CD4-positive, alpha-beta T cell (primary cell): ENCODE results near the gene ZIM2. TPM values are rescaled to one million over a fixed set of nuclear protein-coding genes. Genes with fewer than 3 reads are reported as not detected.

Experiments
- ATAC-seq: fragments of 200-7000 bp; cut with Tn5 transposase; one replicate; pipeline ENCODE4 v1.10.0; 2022; ENCODE audit warnings: mild to moderate bottlenecking; ENCODE audit not compliant: poor library complexity
- CTCF ChIA-PET: fragments of 350-600 bp; sonication (Branson Sonifier 250); formaldehyde crosslinking; loops from one replicate; lab custom pipeline; 2021; ENCODE audit warnings: antibody characterized with exemption, inconsistent platforms; lab: Charles Lee
- POLR2A ChIA-PET: fragments of 350-600 bp; sonication (Branson Sonifier 250); formaldehyde crosslinking; loops from one replicate; lab custom pipeline; 2021; ENCODE audit warnings: antibody characterized with exemption, inconsistent platforms; lab: Charles Lee
- DNase-seq, 14 experiments: peaks; one replicate each; pipeline ENCODE4 v3.0.0-alpha.2; 2013 to 2020; ENCODE audit warnings: mixed read lengths in 2 of 14
- H3K27ac ChIP-seq, 2 donors: one replicate each; pipeline versions ENCODE4 v1.5.1 to v1.7.0; 2013; ENCODE audit warnings: low read length in 2 of 2, low read depth in 1 of 2, mild to moderate bottlenecking in 1 of 2
- H3K27me3 ChIP-seq, 2 experiments: 1 replicate in 1 of 2; 2 replicates in 1 of 2; pipeline versions ENCODE4 v1.6.1 to v1.7.0; 2013; ENCODE audit warnings: low read length in 2 of 2, control low read depth in 1 of 2, mild to moderate bottlenecking in 1 of 2, moderate library complexity in 1 of 2; ENCODE audit not compliant: insufficient read depth in 2 of 2, control insufficient read depth in 1 of 2
- H3K36me3 ChIP-seq: one replicate; pipeline ENCODE4 v1.6.1; 2013; ENCODE audit warnings: low read length, control low read depth; ENCODE audit not compliant: insufficient read depth
- H3K4me1 ChIP-seq: one replicate; pipeline ENCODE4 v1.6.1; 2013; ENCODE audit warnings: low read length, control low read depth; ENCODE audit not compliant: insufficient read depth
- H3K4me3 ChIP-seq: one replicate; pipeline ENCODE4 v1.5.1; 2013; ENCODE audit warnings: mild to moderate bottlenecking, low read length, moderate library complexity
- H3K9me3 ChIP-seq, 2 experiments: 1 replicate in 1 of 2; 2 replicates in 1 of 2; pipeline versions ENCODE4 v1.6.1 to v1.7.0; 2013; ENCODE audit warnings: low read length in 2 of 2, mild to moderate bottlenecking in 2 of 2, control low read depth in 1 of 2, moderate library complexity in 1 of 2; ENCODE audit not compliant: control insufficient read depth in 1 of 2, insufficient read depth in 1 of 2
- H3K27ac Mint-ChIP-seq: one replicate; pipeline ENCODE4 v1.8.0; 2020; ENCODE audit warnings: mixed read lengths
- H3K27me3 Mint-ChIP-seq: one replicate; pipeline ENCODE4 v1.8.0; 2021; ENCODE audit warnings: mixed read lengths
- H3K36me3 Mint-ChIP-seq: one replicate; pipeline ENCODE4 v1.8.0; 2021; ENCODE audit warnings: low read depth, mixed read lengths
- H3K4me1 Mint-ChIP-seq: one replicate; pipeline ENCODE4 v1.8.0; 2021; ENCODE audit warnings: low read depth, mixed read lengths
- H3K4me3 Mint-ChIP-seq: one replicate; pipeline ENCODE4 v1.8.0; 2020; ENCODE audit warnings: mild to moderate bottlenecking, mixed read lengths
- H3K9me3 Mint-ChIP-seq: one replicate; pipeline ENCODE4 v1.8.0; 2020; ENCODE audit warnings: mixed read lengths
- intact Hi-C, 2 experiments: fragments of 100-400 bp; cut with DNase I in 1 of 2; cut with micrococcal nuclease in 1 of 2; formaldehyde crosslinking; loops; one replicate each; pipeline versions ENCODE4 v1.15.1 to v1.9.0; 2023 to 2025; cut with DNase I, micrococcal nuclease
- total RNA-seq, 174 experiments: library from RNA in 2 of 174; stranded (reverse) in 2 of 174; gene quantifications; one replicate each; pipeline ENCODE4 v1.2.3 and lab custom pipeline; 2021 to 2026
- TF ChIP-seq, protein P1 (sequence below): fragments of 200-600 bp; IDR thresholded peaks from one replicate; pipeline ENCODE4 v1.8.0; 2022; ENCODE audit warnings: antibody characterized with exemption, mild to moderate bottlenecking

ZIM2 gene
- total RNA-seq, 2 experiments from 2014 or later: not detected

DNA sequence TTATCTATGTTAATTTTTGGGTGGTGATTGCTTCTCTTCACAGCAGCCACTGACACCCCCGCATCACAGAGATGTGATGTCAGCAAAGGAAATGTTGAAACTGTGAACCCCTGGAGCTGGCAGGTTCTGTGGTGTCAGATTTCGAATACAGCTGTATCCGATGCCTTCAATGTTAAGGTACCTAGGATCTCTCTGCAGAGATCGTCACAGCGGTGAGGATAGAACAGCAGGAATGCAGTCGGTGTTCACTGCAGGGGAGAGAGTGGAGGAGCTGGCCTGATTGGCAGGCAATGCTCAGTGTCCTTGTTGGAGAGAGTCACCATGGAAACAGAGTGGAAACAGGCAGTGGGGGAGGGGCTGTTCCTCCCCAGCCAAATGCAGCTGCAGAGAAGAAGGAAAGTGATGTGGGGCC, 89.4 kb downstream of the ZIM2 start:
- intact Hi-C loops: no loop called here
- H3K4me3 Mint-ChIP-seq: no peak overlapping the region
- no peaks in the 10 kb centered on the region for H3K4me1 ChIP-seq
- ChIA-PET CTCF (no interaction called here), POLR2A (no interaction called here)
- no peaks in the 10 kb centered on the region for H3K4me1 Mint-ChIP-seq
- peaks cover 27 to 42% of the 10 kb centered on the region in 2 experiments for H3K9me3 ChIP-seq
- no peaks in the 10 kb centered on the region for H3K27me3 Mint-ChIP-seq
- TF ChIP-seq, protein P1, sequence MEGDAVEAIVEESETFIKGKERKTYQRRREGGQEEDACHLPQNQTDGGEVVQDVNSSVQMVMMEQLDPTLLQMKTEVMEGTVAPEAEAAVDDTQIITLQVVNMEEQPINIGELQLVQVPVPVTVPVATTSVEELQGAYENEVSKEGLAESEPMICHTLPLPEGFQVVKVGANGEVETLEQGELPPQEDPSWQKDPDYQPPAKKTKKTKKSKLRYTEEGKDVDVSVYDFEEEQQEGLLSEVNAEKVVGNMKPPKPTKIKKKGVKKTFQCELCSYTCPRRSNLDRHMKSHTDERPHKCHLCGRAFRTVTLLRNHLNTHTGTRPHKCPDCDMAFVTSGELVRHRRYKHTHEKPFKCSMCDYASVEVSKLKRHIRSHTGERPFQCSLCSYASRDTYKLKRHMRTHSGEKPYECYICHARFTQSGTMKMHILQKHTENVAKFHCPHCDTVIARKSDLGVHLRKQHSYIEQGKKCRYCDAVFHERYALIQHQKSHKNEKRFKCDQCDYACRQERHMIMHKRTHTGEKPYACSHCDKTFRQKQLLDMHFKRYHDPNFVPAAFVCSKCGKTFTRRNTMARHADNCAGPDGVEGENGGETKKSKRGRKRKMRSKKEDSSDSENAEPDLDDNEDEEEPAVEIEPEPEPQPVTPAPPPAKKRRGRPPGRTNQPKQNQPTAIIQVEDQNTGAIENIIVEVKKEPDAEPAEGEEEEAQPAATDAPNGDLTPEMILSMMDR: no peak
- ATAC-seq (no peak), DNase-seq (no peak)
- H3K9me3 Mint-ChIP-seq: peaks cover 22% of the 10 kb centered on the region
- no peak overlapping the region for H3K27ac ChIP-seq
- H3K4me3 ChIP-seq: no peak overlapping the region
- H3K36me3 ChIP-seq: no peaks in the 10 kb centered on the region
- H3K36me3 Mint-ChIP-seq: peaks cover 18% of the 10 kb centered on the region
- no peak overlapping the region for H3K27ac Mint-ChIP-seq
- no peaks in the 10 kb centered on the region for H3K27me3 ChIP-seq

DNA sequence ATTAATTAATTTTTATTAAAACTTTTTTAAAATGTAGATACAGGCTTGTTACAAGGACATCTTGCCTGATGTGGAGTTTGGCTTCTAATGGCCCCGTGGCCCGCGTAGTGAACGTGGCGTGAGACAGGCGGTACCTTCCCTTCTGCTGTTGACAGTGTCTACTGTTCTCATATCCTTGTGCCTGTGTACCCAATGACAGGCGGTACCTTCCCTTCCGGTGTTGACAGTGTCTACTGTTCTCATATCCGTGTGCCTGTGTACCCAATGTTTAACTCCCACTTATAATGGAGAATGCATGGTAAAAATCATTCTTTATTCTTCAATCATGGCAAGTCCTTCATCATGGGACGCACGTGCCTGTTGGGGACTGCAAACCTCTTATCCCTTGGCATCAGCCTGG, 89.9 kb downstream of the ZIM2 start:
- Mint-ChIP-seq H3K9me3 (peaks cover 25% of the 10 kb centered on the region), H3K27ac (no peak overlapping the region), H3K4me1 (no peaks in the 10 kb centered on the region), H3K4me3 (no peak overlapping the region), H3K36me3 (peaks cover 22% of the 10 kb centered on the region), H3K27me3 (no peaks in the 10 kb centered on the region)
- Histone ChIP-seq H3K27me3 (no peaks in the 10 kb centered on the region), H3K4me3 (no peak overlapping the region), H3K9me3 (peaks cover 27 to 42% of the 10 kb centered on the region in 2 experiments), H3K27ac (no peak overlapping the region), H3K36me3 (no peaks in the 10 kb centered on the region), H3K4me1 (no peaks in the 10 kb centered on the region)
- ChIA-PET CTCF (no interaction called here), POLR2A (no interaction called here)
- DNase-seq: no peak
- TF ChIP-seq, protein P1: no peak
- intact Hi-C loops: no loop called here
- ATAC-seq: no peak

DNA sequence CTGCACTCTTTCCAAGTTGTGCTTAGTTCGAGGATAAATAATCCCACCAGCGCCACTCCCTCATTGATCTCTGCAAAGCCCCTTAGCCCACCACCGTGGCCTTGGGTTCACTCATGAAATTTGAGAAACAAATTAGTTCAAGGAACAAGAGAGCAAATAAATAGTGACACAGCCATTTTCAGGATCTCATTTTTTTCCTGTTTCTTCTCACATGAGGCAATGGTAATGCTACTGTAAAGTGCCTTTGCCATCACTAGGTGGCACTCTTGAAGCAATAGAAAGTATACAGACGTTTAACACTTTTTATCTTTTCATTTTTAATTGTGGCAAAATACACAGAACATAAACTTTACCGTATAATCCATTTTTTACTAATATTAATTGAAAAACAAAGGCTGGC, 92.1 kb downstream of the ZIM2 start:
- ATAC-seq (no peak), DNase-seq (no peak)
- Histone ChIP-seq H3K36me3 (no peaks in the 10 kb centered on the region), H3K4me3 (no peak overlapping the region), H3K4me1 (no peaks in the 10 kb centered on the region), H3K27me3 (no peaks in the 10 kb centered on the region), H3K9me3 (peaks cover 17 to 32% of the 10 kb centered on the region in 2 experiments), H3K27ac (no peak overlapping the region)
- TF ChIP-seq, protein P1: no peak
- POLR2A ChIA-PET: no interaction called here
- CTCF ChIA-PET: no interaction called here
- intact Hi-C loops: no loop called here
- Mint-ChIP-seq H3K4me3 (no peak overlapping the region), H3K27ac (no peak overlapping the region), H3K36me3 (peaks cover 22% of the 10 kb centered on the region), H3K4me1 (no peaks in the 10 kb centered on the region), H3K27me3 (no peaks in the 10 kb centered on the region), H3K9me3 (peaks cover 17% of the 10 kb centered on the region)
